AG04450 (cell line): Measurements from ENCODE around the gene WDR6. TPM values are rescaled to one million over a fixed set of nuclear protein-coding genes. Genes with fewer than 3 reads are reported as not detected.

Source experiments
- CTCF ChIA-PET: fragments of 300-600, 350-600 bp; formaldehyde crosslinking; extraction: SDS; loops from one replicate; lab custom pipeline; 2022; ENCODE audit warnings: antibody characterized with exemption, inconsistent platforms; lab: Charles Lee
- POLR2A ChIA-PET: fragments of 350-600 bp; formaldehyde crosslinking; extraction: SDS; loops from one replicate; lab custom pipeline; 2021; ENCODE audit warnings: antibody characterized with exemption, inconsistent platforms; lab: Yijun Ruan, JAX
- DNase-seq: peaks from one replicate; pipeline ENCODE4 v3.0.0-alpha.2; 2011; ENCODE audit warnings: low read depth, low spot score
- H3K27ac ChIP-seq: one replicate; pipeline ENCODE4 v1.5.1; 2012; ENCODE audit warnings: low read depth, low read length, control low read depth
- H3K27me3 ChIP-seq: one replicate; pipeline ENCODE4 v1.6.0; 2012; ENCODE audit warnings: low read length; ENCODE audit not compliant: control insufficient read depth, insufficient read depth
- H3K4me3 ChIP-seq: 2 replicates; pipeline ENCODE4 v1.5.1; 2011; ENCODE audit warnings: mild to moderate bottlenecking, low read depth, low read length, control low read depth
- H3K9me3 ChIP-seq: 2 replicates; pipeline ENCODE4 v1.5.1; 2012; ENCODE audit warnings: low read length; ENCODE audit not compliant: control insufficient read depth, insufficient read depth
- polyA plus RNA-seq: library from polyadenylated mRNA; depleted of rRNA; stranded (reverse); fragments of >200 nt; gene quantifications from 2 replicates; pipeline ENCODE4 v1.2.3, GENCODE V29; 2011
- TF ChIP-seq, protein P1 (sequence below): IDR thresholded peaks from 2 replicates; pipeline ENCODE4 v1.5.1; 2011; ENCODE audit warnings: low read depth, low read length, control low read depth, inconsistent platforms

WDR6 gene
- polyA plus RNA-seq, 1 experiment, result 101 TPM

DNA sequence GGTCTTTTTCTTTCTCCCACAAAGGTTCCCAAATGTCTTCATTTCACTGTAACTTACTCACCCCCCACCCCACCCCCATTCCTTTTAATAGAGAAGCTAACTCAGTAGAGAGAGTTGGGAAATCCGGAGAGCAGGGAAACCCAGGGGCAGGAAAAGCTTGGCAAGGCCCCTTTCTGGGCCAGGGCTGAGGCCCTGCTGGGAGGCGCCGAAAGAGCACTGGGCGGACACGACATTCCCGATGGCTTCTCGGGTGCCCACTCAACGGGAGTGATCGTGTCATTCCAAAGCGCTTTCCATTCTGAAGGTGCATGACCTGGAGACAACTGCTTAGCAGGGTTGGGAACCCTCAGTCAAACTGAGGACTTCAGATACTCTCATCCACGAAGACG lies 12.7 kb downstream of the WDR6 start:
- Histone ChIP-seq H3K4me3 (peak overlapping the region; percentile 98), H3K9me3 (no peaks in the 10 kb centered on the region; the same call in 1 of the 2 replicates), H3K27ac (peak overlapping the region; percentile 70), H3K27me3 (no peaks in the 10 kb centered on the region)
- ChIA-PET CTCF (interaction anchor here (0.6 to 3.8 kb wide), 5 partner anchors 8 to 280 kb away, joined by 3 to 24 read pairs (median 6); partner anchors contain the start of genes QRICH1 and WDR6), POLR2A (interaction anchor here (0.6 to 4.1 kb wide), 11 partner anchors 9 to 257 kb away, joined by 3 to 74 read pairs (median 11); partner anchors contain the start of genes IMPDH2, P4HTM, QRICH1 and WDR6)
- TF ChIP-seq, protein P1, sequence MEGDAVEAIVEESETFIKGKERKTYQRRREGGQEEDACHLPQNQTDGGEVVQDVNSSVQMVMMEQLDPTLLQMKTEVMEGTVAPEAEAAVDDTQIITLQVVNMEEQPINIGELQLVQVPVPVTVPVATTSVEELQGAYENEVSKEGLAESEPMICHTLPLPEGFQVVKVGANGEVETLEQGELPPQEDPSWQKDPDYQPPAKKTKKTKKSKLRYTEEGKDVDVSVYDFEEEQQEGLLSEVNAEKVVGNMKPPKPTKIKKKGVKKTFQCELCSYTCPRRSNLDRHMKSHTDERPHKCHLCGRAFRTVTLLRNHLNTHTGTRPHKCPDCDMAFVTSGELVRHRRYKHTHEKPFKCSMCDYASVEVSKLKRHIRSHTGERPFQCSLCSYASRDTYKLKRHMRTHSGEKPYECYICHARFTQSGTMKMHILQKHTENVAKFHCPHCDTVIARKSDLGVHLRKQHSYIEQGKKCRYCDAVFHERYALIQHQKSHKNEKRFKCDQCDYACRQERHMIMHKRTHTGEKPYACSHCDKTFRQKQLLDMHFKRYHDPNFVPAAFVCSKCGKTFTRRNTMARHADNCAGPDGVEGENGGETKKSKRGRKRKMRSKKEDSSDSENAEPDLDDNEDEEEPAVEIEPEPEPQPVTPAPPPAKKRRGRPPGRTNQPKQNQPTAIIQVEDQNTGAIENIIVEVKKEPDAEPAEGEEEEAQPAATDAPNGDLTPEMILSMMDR, result no peak
- no peak for DNase-seq

DNA sequence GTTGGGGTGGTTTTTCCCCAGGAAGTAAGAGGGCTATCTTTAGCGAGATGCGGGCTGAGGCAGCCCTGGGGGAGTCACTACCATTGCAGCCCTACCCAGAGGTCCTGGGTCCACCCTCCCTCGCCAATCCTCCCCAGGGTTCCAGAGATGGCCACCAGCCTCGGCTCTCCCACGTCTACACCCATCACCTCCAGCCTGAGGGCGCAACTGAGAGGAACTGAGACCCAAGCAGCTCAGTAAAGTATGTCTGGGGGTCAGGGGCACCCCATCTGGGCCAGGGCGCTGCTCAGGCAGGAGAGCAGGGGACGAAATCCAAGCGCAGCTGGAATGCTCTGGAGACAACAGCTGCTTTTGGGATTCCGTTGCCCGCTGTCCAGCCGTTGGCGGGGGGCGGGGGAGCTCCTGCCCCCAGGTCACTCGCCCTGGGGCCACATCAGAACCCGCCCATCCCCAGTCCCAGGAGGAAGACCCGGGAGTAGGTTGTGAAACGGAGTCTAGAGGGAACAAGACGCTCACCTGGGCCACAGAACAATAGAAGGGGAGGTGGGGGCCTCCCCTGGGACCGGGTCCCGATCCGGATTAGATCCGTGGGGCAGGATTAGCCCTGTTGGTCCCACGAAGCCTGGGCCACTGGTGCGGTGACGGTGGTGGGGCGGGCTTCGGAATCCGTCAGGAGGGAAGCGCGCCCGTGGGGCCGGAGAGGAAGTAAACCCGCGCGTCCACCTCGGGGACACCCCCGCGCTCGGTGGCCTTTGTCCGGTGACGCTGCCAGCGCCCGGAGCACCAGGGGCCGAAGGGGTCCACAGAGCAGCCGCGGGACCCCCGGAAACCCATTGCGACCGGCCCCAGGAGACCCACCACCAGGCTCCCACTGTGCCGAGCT lies 13.4 kb downstream of the WDR6 start:
- Histone ChIP-seq H3K9me3 (no peaks in the 10 kb centered on the region; the same call in 1 of the 2 replicates), H3K4me3 (peak overlapping the region; percentile 98), H3K27ac (peak overlapping the region; percentile 70), H3K27me3 (no peaks in the 10 kb centered on the region)
- ChIA-PET CTCF (interaction anchor here (0.6 to 3.8 kb wide), 5 partner anchors 9 to 281 kb away, joined by 3 to 24 read pairs (median 7); partner anchors contain the start of genes QRICH1 and WDR6), POLR2A (interaction anchor here (0.6 to 4.1 kb wide), 16 partner anchors 8 to 368 kb away, joined by 3 to 74 read pairs (median 4); partner anchors contain the start of genes IMPDH2, P4HTM, QRICH1 and USP4)
- TF ChIP-seq, protein P1, result no peak
- DNase-seq, result no peak

DNA sequence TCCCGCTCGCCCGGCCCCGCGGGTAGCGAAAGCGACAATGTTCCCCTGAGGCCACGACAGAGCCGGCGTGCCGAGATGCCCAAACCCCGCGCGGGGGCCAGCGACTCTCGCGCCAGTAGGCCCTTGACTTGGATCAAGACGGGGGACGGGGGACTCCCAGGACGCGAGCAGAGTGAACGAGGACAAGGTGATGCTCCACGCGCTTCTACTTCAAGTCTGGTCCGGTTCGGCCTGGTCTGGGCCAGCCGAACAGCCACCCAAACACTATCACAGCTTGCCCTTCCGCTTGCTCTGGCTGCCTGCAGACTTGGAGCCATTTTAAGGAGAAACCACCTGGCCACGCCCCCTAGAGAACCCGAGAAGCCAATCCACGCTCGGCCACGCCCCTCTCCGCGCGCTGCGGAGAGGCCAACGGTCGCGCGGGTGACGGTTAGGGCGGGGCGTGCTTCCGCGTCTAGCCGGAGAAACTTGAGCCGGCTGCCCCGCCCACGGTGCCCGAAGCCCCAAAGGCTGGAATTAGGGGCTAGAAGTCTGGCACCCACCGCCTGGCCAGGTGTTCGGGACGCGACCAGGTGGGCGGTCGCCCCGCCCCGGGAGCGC lies 14.1 kb downstream of the WDR6 start:
- TF ChIP-seq, protein P1, result no peak
- Histone ChIP-seq H3K27me3 (no peaks in the 10 kb centered on the region), H3K9me3 (no peaks in the 10 kb centered on the region; the same call in 1 of the 2 replicates), H3K4me3 (peak overlapping the region; percentile 98), H3K27ac (peak overlapping the region; percentile 90)
- ChIA-PET POLR2A (interaction anchor here (0.6 to 4.1 kb wide), 21 partner anchors 8 to 449 kb away, joined by 3 to 74 read pairs (median 5); partner anchors contain the start of genes DAG1, IMPDH2, LAMB2 and P4HTM), CTCF (interaction anchor here (0.9 to 3.8 kb wide), 12 partner anchors 10 to 282 kb away, joined by 3 to 24 read pairs (median 5); partner anchors contain the start of genes P4HTM, QRICH1 and WDR6)
- DNase-seq, result peak; percentile 92

DNA sequence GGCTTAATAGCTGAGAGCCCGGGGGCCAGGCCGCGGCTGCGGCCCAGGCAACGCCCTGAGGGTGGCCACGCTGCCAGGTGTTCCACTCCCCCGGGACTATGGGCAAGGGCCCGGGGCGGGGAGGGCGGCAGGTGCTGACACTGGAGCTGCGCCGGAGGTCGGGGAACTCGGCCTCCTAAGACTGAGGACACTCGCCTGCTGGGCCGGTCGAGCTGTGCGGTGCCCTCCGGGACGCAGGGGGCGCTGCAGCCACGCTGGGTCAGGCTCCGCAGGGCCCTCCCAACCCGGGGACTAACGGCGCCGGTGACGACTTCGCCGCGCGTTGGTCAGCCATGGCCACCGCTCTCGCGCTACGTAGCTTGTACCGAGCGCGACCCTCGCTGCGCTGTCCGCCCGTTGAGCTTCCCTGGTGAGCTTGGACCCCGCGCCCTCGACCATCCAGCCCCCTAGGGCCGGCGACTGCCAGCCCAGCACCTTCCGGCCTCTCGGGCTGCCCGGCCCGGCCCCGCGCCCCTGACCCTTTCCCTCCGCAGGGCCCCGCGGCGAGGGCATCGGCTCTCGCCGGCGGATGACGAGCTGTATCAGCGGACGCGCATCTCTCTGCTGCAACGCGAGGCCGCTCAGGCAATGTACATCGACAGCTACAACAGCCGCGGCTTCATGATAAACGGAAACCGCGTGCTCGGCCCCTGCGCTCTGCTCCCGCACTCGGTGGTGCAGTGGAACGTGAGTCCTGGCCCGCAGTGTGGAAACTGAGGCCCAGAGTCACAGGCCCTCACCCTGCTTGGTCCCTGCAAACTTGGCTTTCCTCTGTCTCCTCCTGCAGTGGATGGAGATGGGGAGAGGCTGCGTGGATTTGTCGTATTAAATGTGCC lies 14.9 kb downstream of the WDR6 start, which contains the start of gene NDUFAF3:
Gene NDUFAF3 (plus strand): TSS at position 309 of the 875 bp plus-strand sequence. CDS start 24 bp downstream, at position 333.
- TF ChIP-seq, protein P1, result peak; percentile 90
- ChIA-PET CTCF (interaction anchor here (0.7 to 3.8 kb wide), 20 partner anchors 9 to 96 kb away, joined by 3 to 24 read pairs (median 4); partner anchors contain the start of genes P4HTM, QRICH1 and WDR6), POLR2A (interaction anchor here (0.6 to 4.1 kb wide), 19 partner anchors 7 to 448 kb away, joined by 3 to 74 read pairs (median 7); partner anchors contain the start of genes DAG1, IMPDH2, LAMB2 and P4HTM)
- H3K9me3 ChIP-seq, result no peaks in the 10 kb centered on the region; the same call in 1 of the 2 replicates
- peak within 1 kb of the TSS; percentile 90 for H3K27ac ChIP-seq
- H3K27me3 ChIP-seq, result no peaks in the 10 kb centered on the region
- peak; percentile 81 for DNase-seq
- peak within 1 kb of the TSS; percentile 98 for H3K4me3 ChIP-seq
